Mesothelial cell of epicardium (in vitro differentiated cells): ENCODE results near the gene KRTAP12-2. TPM values are rescaled to one million over a fixed set of nuclear protein-coding genes. Genes with fewer than 3 reads are reported as not detected.

Experiments
- DNase-seq, 2 experiments: peaks; one replicate each; pipeline ENCODE4 v3.0.0; 2021; ENCODE audit warnings: low spot score in 2 of 2; ENCODE audit not compliant: unreplicated experiment in 2 of 2
- H3K27ac Mint-ChIP-seq: 2 replicates; pipeline ENCODE4 v1.8.0; 2021; ENCODE audit warnings: mixed read lengths
- H3K27me3 Mint-ChIP-seq: 2 replicates; pipeline ENCODE4 v1.8.0; 2021; ENCODE audit warnings: low read depth, mixed read lengths
- H3K36me3 Mint-ChIP-seq: 2 replicates; pipeline ENCODE4 v1.8.0; 2021; ENCODE audit warnings: mixed read lengths
- H3K4me1 Mint-ChIP-seq: 2 replicates; pipeline ENCODE4 v1.8.0; 2021; ENCODE audit warnings: mixed read lengths
- H3K4me3 Mint-ChIP-seq: 2 replicates; pipeline ENCODE4 v1.8.0; 2021; ENCODE audit warnings: mild to moderate bottlenecking, moderate library complexity, mixed read lengths
- H3K9me3 Mint-ChIP-seq: 2 replicates; pipeline ENCODE4 v1.8.0; 2021; ENCODE audit warnings: mixed read lengths
- CTCF ChIP-seq: fragments of 200-600 bp; sonication (generic); IDR thresholded peaks from one replicate; pipeline ENCODE4 v1.5.0; 2021; ENCODE audit warnings: antibody characterized with exemption; ENCODE audit not compliant: unreplicated experiment
- total RNA-seq: library from RNA; stranded (reverse); gene quantifications from 3 replicates; pipeline ENCODE4 v1.2.1, GENCODE V29; 2021

Gene KRTAP12-2
- total RNA-seq, 1 donor from 2014 or later, result not detected

DNA sequence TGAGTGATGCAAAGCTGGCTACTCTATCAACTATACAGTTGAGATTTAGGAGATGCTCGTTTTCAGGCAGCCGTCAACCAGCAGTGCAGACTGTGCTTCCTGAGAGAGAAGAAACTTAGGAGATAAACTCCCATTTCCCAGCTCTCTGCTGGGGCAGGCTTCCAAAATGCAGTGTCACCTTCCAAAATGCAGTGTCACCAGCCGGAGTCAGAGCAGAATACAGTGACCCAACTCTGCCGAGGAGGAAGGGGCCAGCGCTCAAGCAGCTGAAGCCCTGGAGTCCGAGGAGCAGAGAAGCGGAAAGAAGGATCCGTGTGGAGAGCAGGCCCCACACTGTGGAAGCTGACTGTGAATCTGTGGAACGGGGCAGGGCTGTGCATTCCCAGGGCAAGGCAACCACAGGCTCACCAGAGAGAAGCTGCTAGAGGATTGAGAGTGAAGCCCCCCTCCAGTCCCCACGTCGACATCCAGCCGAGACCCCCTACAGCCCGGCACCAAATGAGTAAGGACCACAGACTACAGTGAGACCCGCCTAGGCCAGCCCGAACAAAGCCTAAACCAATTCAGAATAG, 15.9 kb upstream of the KRTAP12-2 start:
- no peaks in the 10 kb centered on the region for H3K36me3 Mint-ChIP-seq
- no peak overlapping the region for H3K27ac Mint-ChIP-seq
- peak in 1 of 2 experiments; percentile 30 for DNase-seq
- no peak for TF ChIP-seq CTCF
- no peak overlapping the region for H3K4me3 Mint-ChIP-seq
- no peaks in the 10 kb centered on the region for H3K9me3 Mint-ChIP-seq
- H3K4me1 Mint-ChIP-seq, result peaks cover 5% of the 10 kb centered on the region
- peaks cover 64% of the 10 kb centered on the region for H3K27me3 Mint-ChIP-seq

DNA sequence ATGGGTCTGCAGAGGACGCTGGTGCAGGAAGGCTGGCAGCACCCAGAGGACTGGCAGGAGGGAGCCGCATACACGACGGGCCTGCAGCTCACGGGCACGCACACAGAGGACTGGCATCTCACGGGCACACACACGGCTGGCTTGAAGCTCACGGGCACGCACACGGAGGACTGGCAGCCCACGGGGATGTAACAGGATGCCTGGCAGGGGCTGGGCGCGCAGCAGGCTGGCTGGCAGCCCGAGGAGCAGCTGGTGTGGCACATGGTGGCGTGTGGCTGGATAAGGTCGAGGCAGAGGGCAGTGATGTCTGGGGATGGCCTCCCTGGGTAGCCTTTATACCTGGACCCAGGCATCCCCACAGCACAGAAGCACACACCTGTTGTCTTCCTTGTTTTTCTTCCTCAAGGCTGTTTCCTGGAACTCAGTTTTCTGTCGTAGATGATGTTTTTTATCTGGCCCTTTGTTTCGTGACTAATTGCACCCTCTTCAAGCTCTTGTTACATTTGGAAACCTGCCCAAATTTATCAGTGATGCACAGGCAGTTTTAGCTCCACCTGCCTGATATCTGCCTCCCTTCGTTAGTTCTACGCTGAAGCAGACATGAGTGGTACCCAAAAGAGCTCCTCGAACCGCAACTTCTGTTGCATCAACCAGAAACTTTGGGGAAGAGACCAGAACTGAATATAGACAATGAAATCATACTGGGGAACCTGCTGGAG, 15.3 kb upstream of the KRTAP12-2 start, which contains the start of gene KRTAP12-1:
KRTAP12-1 (minus strand) TSS at position 303 of the 719 bp plus-strand sequence; CDS start at position 263, 40 bp downstream.
- no peak within 1 kb of the TSS for H3K27ac Mint-ChIP-seq
- no peak within 1 kb of the TSS for H3K4me3 Mint-ChIP-seq
- H3K27me3 Mint-ChIP-seq, result peaks cover 64% of the 10 kb centered on the region
- TF ChIP-seq CTCF, result no peak
- peaks cover 5% of the 10 kb centered on the region for H3K4me1 Mint-ChIP-seq
- peak in 1 of 2 experiments; percentile 22 for DNase-seq
- H3K36me3 Mint-ChIP-seq, result no peaks in the 10 kb centered on the region
- no peaks in the 10 kb centered on the region for H3K9me3 Mint-ChIP-seq

- no peak overlapping the region for H3K27ac Mint-ChIP-seq
- DNase-seq, result no peak
- no peaks in the 10 kb centered on the region for H3K36me3 Mint-ChIP-seq
- H3K4me3 Mint-ChIP-seq, result no peak overlapping the region
- no peaks in the 10 kb centered on the region for H3K9me3 Mint-ChIP-seq
- no peaks in the 10 kb centered on the region for H3K4me1 Mint-ChIP-seq
- no peak for TF ChIP-seq CTCF
- peaks cover 66% of the 10 kb centered on the region for H3K27me3 Mint-ChIP-seq
Observed at GRCh38 chr21:44681152-44681551, 14.4 kb upstream of the KRTAP12-2 start.

- DNase-seq, result no peak
- TF ChIP-seq CTCF, result no peak
- Mint-ChIP-seq H3K36me3 (no peaks in the 10 kb centered on the region), H3K4me1 (no peaks in the 10 kb centered on the region), H3K27me3 (peaks cover 65% of the 10 kb centered on the region), H3K9me3 (peaks cover 13% of the 10 kb centered on the region), H3K4me3 (no peak overlapping the region), H3K27ac (no peak overlapping the region)
Observed at GRCh38 chr21:44677881-44678280, 11.2 kb upstream of the KRTAP12-2 start.

GRCh38 chr21:44671911-44672310, 5.2 kb upstream of the KRTAP12-2 start:
- no peak overlapping the region for H3K4me3 Mint-ChIP-seq
- no peak overlapping the region for H3K27ac Mint-ChIP-seq
- peaks cover 49% of the 10 kb centered on the region for H3K9me3 Mint-ChIP-seq
- peaks cover 3% of the 10 kb centered on the region for H3K4me1 Mint-ChIP-seq
- H3K27me3 Mint-ChIP-seq, result peaks cover 25% of the 10 kb centered on the region
- no peaks in the 10 kb centered on the region for H3K36me3 Mint-ChIP-seq
- TF ChIP-seq CTCF, result no peak
- no peak for DNase-seq
